GM18499 (cell line): Measurements from ENCODE around the gene KLK8.
"Not testable (repeated sequence)": the region's sequence is repeated elsewhere in the genome, so short reads cannot be mapped to it uniquely, and the experiment has no call there.

Source experiments
- ATAC-seq: cut with Tn5 transposase; IDR thresholded peaks from one replicate; pipeline ENCODE4 v1.9.1; 2021; ENCODE audit warnings: moderate number of reproducible peaks; ENCODE audit not compliant: insufficient read depth, unreplicated experiment

Gene KLK8

GRCh38 chr19:50984416-50984815 lies 17.0 kb downstream of the KLK8 start:
- ATAC-seq: not testable (repeated sequence)

GRCh38 chr19:50983625-50984292 lies 17.6 kb downstream of the KLK8 start, which contains the start of gene KLK7:
Gene KLK7 (minus strand): TSS chr19:50983917. CDS start chr19:50982399, 1,518 bp downstream.
- ATAC-seq: no peak

GRCh38 chr19:50982186-50982585 lies 19.2 kb downstream of the KLK8 start:
- ATAC-seq: no peak

- no peak for ATAC-seq
Observed at GRCh38 chr19:50981587-50982146, 19.7 kb downstream of the KLK8 start.

DNA sequence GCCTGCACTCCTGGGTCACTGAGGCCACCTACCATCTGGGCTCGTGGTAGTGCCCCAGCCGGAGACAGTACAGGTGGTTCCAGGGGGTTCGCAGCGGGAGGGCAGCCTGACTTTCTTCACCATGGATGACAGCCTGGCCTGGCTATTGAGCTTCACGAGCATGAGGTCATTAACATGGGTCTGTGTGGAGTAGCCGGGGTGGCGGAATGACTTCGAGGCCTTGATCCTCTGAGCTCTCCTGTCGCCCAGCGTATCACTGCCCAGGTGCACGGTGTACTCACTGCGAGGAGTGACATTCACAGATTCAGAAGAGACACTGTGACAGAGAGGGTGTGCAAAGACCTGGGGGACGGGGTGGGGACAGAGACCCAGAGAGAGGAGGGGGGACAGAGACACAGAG lies 21.2 kb downstream of the KLK8 start:
- no peak for ATAC-seq

DNA sequence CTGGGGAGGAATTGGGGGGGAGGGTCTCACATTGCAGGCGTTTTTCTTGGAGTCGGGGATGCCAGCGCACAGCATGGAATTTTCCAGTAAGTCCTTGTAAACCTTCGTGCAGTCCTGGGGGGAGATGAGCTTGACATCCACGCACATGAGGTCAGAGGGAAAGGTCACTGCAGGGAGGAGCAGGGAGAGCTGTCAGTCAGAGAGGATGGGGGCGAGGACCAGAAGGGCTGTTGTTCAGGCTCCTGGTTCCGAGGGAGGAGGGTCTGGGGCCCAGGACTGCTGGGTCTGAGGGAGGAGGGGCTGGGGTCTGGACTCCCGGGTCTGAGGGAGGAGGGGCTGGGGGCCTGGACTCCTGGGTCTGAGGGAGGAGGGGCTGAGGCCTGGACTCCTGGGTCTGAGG lies 21.6 kb downstream of the KLK8 start:
- ATAC-seq: no peak

- ATAC-seq: no peak
Observed at GRCh38 chr19:50978772-50979390, 22.5 kb downstream of the KLK8 start.

GRCh38 chr19:50977626-50978025 lies 23.8 kb downstream of the KLK8 start:
- ATAC-seq: no peak

GRCh38 chr19:50975766-50976165 lies 25.6 kb downstream of the KLK8 start:
- no peak for ATAC-seq

DNA sequence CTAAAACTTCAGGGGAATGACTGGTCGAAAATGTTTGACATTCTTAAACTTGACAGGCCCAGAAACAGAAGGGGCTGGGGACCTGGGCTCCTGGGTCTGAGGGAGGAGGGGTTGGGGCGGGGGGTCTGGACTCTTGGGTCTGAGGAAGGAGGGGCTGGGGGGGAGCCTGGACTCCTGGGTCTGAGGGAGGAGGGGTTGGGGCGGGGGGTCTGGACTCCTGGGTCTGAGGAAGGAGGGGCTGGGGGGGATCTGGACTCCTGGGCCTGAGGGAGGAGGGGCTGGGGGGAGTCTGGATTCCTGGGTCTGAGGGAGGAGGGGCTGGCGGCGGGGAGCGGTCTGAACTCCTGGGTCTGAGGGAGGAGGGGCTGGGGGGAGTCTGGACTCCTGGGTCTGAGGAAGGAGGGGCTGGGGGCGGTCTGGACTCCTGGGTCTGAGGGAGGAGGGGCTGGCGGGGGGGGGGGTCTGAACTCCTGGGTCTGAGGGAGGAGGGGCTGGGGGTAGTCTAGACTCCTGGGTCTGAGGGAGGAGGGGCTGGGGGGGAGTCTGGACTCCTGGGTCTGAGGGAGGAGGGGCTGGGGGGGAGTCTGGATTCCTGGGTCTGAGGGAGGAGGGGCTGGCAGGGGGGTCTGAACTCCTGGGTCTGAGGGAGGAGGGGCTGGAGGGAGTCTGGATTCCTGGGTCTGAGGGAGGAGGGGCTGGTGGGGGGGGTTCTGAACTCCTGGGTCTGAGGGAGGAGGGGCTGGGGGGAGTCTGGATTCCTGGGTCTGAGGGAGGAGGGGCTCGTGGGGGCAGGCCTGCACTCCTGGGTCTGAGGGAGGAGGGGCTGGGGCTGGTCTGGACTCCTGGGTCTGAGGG lies 26.5 kb downstream of the KLK8 start:
- ATAC-seq: no peak

GRCh38 chr19:50972795-50973376 lies 28.5 kb downstream of the KLK8 start:
- ATAC-seq: no peak

- ATAC-seq: not testable (repeated sequence)
Observed at GRCh38 chr19:50969810-50970209, 31.6 kb downstream of the KLK8 start.

DNA sequence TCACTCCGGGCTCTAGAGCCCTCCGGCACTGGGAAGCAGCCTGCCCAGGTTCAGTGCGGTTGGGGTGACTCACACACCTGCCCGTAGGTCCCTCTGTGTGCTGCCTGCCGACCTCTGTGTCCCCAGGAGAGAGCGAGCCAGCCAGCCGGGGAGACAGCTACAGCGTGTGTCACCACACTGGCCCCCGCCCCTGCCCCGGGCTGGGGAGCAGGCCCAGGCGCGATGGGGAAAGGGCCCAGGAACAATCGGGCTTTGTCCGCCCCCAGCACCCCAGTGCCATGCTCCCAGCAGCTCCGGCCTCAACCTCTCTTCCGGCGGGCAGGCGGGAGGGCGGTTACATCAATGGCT lies 32.0 kb downstream of the KLK8 start, which contains the start of gene KLK6:
Gene KLK6, minus strand, starts transcription at position 179 of the 348 bp plus-strand sequence. CDS start 1,487 bp downstream, outside the sequence.
- no peak for ATAC-seq

DNA sequence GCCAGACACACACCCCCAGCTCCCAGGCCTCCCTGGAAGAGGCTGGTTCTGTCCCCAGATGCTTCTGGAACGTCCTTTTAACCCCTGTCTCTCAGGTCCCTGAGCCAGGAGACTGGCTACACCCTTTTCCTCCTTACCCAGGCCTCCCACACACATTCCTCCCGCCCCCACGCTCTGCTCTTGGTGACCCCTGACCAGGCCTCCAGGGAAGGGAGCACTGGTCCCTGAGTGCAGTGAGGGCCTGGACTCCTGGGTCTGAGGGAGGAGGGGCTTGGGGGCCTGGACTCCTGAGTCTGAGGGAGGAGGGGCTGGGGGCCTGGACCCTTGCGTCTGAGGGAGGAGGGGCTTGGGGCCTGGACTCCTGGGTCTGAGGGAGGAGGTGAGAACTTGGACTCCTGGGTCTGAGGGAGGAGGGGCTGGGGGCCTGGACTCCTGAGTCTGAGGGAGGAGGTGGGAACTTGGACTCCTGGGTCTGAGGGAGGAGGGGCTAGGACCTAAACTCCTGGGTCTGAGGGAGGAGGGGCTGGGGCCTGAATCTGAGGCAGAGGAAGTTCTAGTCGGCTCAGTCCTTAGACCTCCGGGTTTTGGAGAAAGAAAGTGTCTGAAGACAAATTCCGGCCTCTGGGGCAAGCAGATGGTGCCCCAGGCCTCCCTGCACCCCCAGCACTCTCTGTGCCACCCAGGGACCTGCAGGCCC lies 32.5 kb downstream of the KLK8 start:
- no peak for ATAC-seq

DNA sequence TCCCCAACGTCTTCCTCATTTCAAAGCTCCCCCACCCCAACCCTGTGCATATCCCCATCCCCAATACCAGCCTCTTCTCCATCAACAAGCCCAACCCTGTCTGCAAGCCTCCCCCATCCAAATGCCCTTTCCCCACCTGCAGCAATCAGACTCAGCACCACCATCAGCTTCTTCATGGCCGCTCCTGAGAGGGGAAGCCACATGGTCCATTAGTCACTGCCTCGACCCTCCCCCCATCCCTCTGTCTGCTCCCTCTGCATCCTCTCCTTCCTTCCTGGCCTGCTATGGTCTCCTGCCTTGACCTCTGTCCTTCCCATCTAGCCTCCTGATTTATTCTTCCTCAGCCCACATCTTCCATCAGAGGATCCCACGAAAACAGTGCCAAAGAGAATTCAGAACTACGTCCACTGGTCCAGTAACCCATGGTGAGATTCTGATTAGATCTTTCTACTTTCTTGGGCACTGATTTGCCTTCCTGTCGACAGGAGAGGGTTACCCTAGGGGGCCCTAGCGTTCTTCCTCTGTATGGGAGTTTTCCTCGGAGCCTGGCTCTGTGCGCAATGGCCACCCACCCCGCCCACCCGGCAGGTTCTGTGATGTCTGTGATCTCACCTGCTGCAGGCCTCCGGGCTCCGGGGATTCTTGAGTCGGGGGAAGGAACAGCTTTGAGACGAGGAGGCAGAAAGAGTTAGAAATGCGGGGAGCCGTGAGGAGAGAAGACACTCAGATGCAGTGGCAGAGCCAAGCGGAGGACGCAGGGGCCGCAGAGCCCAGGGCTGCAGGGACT lies 33.3 kb downstream of the KLK8 start:
- no peak for ATAC-seq

- ATAC-seq: no peak
Observed at GRCh38 chr19:50964266-50964665, 37.1 kb downstream of the KLK8 start.

DNA sequence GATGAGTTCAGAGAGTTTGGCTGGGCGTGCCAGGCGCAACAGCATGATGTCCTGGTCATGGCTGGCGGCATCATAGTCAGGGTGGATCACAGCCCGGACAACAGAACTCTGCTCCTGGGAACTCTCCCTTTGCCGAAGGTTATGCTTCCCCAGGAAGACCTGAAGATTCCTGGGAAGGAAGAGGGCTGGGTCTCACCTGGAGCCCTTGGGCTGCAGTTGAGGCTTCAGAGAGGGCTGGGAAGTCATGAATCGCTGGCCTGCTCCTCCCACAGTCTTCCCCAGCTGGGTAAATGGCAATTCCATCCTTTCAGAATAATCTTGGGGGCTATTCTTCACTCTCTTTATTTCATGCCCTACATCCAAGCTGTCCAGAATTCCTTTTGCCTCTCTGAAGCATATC lies 38.0 kb downstream of the KLK8 start:
- no peak for ATAC-seq

- no peak for ATAC-seq
Observed at GRCh38 chr19:50962245-50962644, 39.2 kb downstream of the KLK8 start.
